ENCODE measurements around the gene TYRO3. TPM values are rescaled to one million over a fixed set of nuclear protein-coding genes. Genes with fewer than 3 reads are reported as not detected.
A peak's percentile ranks its signal among the peaks of the same experiment; 100 is the strongest.

TYRO3 gene
- polyA plus RNA-seq, 1 donor, result 36.6 TPM

- Histone ChIP-seq H3K4me1 (ENCODE audit: control insufficient read depth, insufficient read depth, low read length) (peaks cover 11% of the 10 kb centered on the region), H3K4me3 (ENCODE audit: low read length) (no peak overlapping the region), H3K9me3 (ENCODE audit: control insufficient read depth, low read depth, low read length) (peaks cover 9% of the 10 kb centered on the region), H3K27me3 (ENCODE audit: control insufficient read depth, insufficient read depth, low read length) (no peaks in the 10 kb centered on the region), H3K27ac (ENCODE audit: low read length) (no peak overlapping the region), H3K36me3 (ENCODE audit: control insufficient read depth, insufficient read depth, low read length) (no peaks in the 10 kb centered on the region)
- DNase-seq, result no peak
- WGBS (ENCODE audit: insufficient coverage, low lambda C conversion rate), result 90% methylated on average over 2 of the region's 4 CpGs
Measured at GRCh38 chr15:41622901-41623300, 63.9 kb downstream of the TYRO3 start.

GRCh38 chr15:41627203-41627602 lies 68.2 kb downstream of the TYRO3 start:
- Histone ChIP-seq H3K27ac (ENCODE audit: low read length) (no peak overlapping the region), H3K9me3 (ENCODE audit: control insufficient read depth, low read depth, low read length) (no peaks in the 10 kb centered on the region), H3K27me3 (ENCODE audit: control insufficient read depth, insufficient read depth, low read length) (no peaks in the 10 kb centered on the region), H3K4me3 (ENCODE audit: low read length) (no peak overlapping the region), H3K36me3 (ENCODE audit: control insufficient read depth, insufficient read depth, low read length) (no peaks in the 10 kb centered on the region), H3K4me1 (ENCODE audit: control insufficient read depth, insufficient read depth, low read length) (peaks cover 14% of the 10 kb centered on the region)
- 100% methylated on average over 1 of the region's 1 CpG for WGBS (ENCODE audit: insufficient coverage, low lambda C conversion rate)
- no peak for DNase-seq

GRCh38 chr15:41629463-41629862 lies 70.5 kb downstream of the TYRO3 start:
- Histone ChIP-seq H3K4me1 (ENCODE audit: control insufficient read depth, insufficient read depth, low read length) (peaks cover 14% of the 10 kb centered on the region), H3K27ac (ENCODE audit: low read length) (no peak overlapping the region), H3K27me3 (ENCODE audit: control insufficient read depth, insufficient read depth, low read length) (no peaks in the 10 kb centered on the region), H3K4me3 (ENCODE audit: low read length) (no peak overlapping the region), H3K36me3 (ENCODE audit: control insufficient read depth, insufficient read depth, low read length) (no peaks in the 10 kb centered on the region), H3K9me3 (ENCODE audit: control insufficient read depth, low read depth, low read length) (no peaks in the 10 kb centered on the region)
- no peak for DNase-seq
- 100% methylated on average over 2 of the region's 4 CpGs for WGBS (ENCODE audit: insufficient coverage, low lambda C conversion rate)

- peaks cover 14% of the 10 kb centered on the region for H3K4me1 ChIP-seq (ENCODE audit: control insufficient read depth, insufficient read depth, low read length)
- H3K9me3 ChIP-seq (ENCODE audit: control insufficient read depth, low read depth, low read length), result no peaks in the 10 kb centered on the region
- no peaks in the 10 kb centered on the region for H3K27me3 ChIP-seq (ENCODE audit: control insufficient read depth, insufficient read depth, low read length)
- no peak overlapping the region for H3K27ac ChIP-seq (ENCODE audit: low read length)
- DNase-seq, result no peak
- no peak overlapping the region for H3K4me3 ChIP-seq (ENCODE audit: low read length)
- H3K36me3 ChIP-seq (ENCODE audit: control insufficient read depth, insufficient read depth, low read length), result no peaks in the 10 kb centered on the region
- 55% methylated on average over 5 of the region's 5 CpGs for WGBS (ENCODE audit: insufficient coverage, low lambda C conversion rate)
Measured at GRCh38 chr15:41629883-41630282, 70.9 kb downstream of the TYRO3 start.

- Histone ChIP-seq H3K4me3 (ENCODE audit: low read length) (no peak overlapping the region), H3K4me1 (ENCODE audit: control insufficient read depth, insufficient read depth, low read length) (peaks cover 14% of the 10 kb centered on the region), H3K36me3 (ENCODE audit: control insufficient read depth, insufficient read depth, low read length) (no peaks in the 10 kb centered on the region), H3K9me3 (ENCODE audit: control insufficient read depth, low read depth, low read length) (no peaks in the 10 kb centered on the region), H3K27ac (ENCODE audit: low read length) (peak overlapping the region; percentile 14), H3K27me3 (ENCODE audit: control insufficient read depth, insufficient read depth, low read length) (no peaks in the 10 kb centered on the region)
- DNase-seq, result peak; percentile 26 to 65
- WGBS (ENCODE audit: insufficient coverage, low lambda C conversion rate), result no CpG with 5 or more reads among the region's 3 CpGs
Measured at GRCh38 chr15:41630616-41631217, 71.7 kb downstream of the TYRO3 start.

- WGBS (ENCODE audit: insufficient coverage, low lambda C conversion rate), result no CpG with 5 or more reads among the region's 3 CpGs
- H3K27ac ChIP-seq (ENCODE audit: low read length), result no peak overlapping the region
Measured at GRCh38 chr15:41631880-41632470, 73.0 kb downstream of the TYRO3 start.

More at GRCh38 chr15:41631880-41632470, 73.0 kb downstream of the TYRO3 start:
- H3K4me3 ChIP-seq (ENCODE audit: low read length), result no peak overlapping the region
- H3K27me3 ChIP-seq (ENCODE audit: control insufficient read depth, insufficient read depth, low read length), result no peaks in the 10 kb centered on the region
- DNase-seq, result no peak
- no peaks in the 10 kb centered on the region for H3K36me3 ChIP-seq (ENCODE audit: control insufficient read depth, insufficient read depth, low read length)
- peaks cover 14% of the 10 kb centered on the region for H3K4me1 ChIP-seq (ENCODE audit: control insufficient read depth, insufficient read depth, low read length)
- no peaks in the 10 kb centered on the region for H3K9me3 ChIP-seq (ENCODE audit: control insufficient read depth, low read depth, low read length)

Other genes starting within 250 kb of the TYRO3 start
- 6.0 TPM for gene OIP5, start 226.6 kb upstream of the TYRO3 start, polyA plus RNA-seq
- gene NUSAP1, start 226.3 kb upstream of the TYRO3 start, polyA plus RNA-seq, result 39.4 TPM
- gene NDUFAF1, start 156.7 kb upstream of the TYRO3 start, polyA plus RNA-seq, result 18.7 TPM
- gene RTF1, start 142.1 kb upstream of the TYRO3 start, polyA plus RNA-seq, result 42.0 TPM
- 40.7 TPM for gene ITPKA, start 65.3 kb upstream of the TYRO3 start, polyA plus RNA-seq
- 14.7 TPM for gene LTK, start 45.4 kb upstream of the TYRO3 start, polyA plus RNA-seq
- 23.2 TPM for gene RPAP1, start 15.0 kb upstream of the TYRO3 start, polyA plus RNA-seq
- 18.9 TPM for gene MGA, start 101.2 kb downstream of the TYRO3 start, polyA plus RNA-seq
- 33.4 TPM for gene MAPKBP1, start 215.3 kb downstream of the TYRO3 start, polyA plus RNA-seq